ENCODE measurements around the gene VIPAS39.

DNA sequence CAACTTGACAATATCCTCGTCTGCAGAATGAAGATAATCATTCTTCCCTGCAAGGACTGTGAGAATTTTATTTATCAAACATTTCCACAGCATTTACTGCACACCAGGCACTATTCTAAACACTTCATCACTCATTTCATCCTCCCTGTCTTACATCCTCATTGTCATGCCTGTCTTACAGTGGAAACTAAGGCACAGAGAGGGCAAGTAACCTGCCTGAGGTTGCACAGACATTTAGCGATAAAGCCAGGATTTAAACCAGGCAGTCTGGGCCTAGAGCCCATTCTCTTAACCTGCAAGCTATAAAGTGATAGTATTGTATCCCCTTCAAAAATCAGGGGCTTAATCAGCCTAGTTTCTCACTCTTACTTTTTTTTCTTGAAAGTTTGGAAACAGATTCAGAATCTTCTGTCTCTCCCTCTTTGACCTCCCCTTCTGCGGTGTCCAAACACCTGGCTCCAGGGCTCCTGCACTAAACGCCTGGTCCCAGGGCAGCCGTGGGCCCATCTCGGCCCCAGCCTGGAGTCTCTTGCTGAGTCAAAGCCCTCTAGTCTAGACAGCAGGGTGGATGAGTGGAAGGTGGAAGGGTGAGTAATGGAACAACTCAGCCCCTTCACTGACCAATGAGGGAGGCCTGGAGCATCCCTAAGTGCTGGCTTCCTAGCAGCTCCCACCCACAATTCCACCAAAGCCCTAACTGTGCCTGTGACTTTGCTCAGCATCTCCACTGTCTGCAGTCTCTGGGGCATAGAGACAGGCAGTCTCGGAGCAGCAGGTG, 28.7 kb upstream of the VIPAS39 start:
- no peak for TF ChIP-seq EZH2 (IDR thresholded peaks at IDR 0.05; ENCODE audit: borderline replicate concordance, low read depth, low read length, poor library complexity, severe bottlenecking)
- TF ChIP-seq, protein P1, sequence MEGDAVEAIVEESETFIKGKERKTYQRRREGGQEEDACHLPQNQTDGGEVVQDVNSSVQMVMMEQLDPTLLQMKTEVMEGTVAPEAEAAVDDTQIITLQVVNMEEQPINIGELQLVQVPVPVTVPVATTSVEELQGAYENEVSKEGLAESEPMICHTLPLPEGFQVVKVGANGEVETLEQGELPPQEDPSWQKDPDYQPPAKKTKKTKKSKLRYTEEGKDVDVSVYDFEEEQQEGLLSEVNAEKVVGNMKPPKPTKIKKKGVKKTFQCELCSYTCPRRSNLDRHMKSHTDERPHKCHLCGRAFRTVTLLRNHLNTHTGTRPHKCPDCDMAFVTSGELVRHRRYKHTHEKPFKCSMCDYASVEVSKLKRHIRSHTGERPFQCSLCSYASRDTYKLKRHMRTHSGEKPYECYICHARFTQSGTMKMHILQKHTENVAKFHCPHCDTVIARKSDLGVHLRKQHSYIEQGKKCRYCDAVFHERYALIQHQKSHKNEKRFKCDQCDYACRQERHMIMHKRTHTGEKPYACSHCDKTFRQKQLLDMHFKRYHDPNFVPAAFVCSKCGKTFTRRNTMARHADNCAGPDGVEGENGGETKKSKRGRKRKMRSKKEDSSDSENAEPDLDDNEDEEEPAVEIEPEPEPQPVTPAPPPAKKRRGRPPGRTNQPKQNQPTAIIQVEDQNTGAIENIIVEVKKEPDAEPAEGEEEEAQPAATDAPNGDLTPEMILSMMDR (conservative IDR thresholded peaks at IDR 0.05; ENCODE audit: low read depth, low read length), result no peak

All from A673 (cell line).